HG03558 (cell line): ENCODE results near the gene FAM107B.

Source experiments
- ATAC-seq: cut with Tn5 transposase; IDR thresholded peaks from one replicate; pipeline ENCODE4 v1.9.1; 2021; ENCODE audit warnings: moderate number of reproducible peaks; ENCODE audit not compliant: unreplicated experiment; ENCODE audit errors: extremely low read depth

FAM107B gene

GRCh38 chr10:14524691-14525324 is 249.9 kb downstream of the FAM107B start:
- no peak for ATAC-seq

GRCh38 chr10:14523286-14523685 is 251.4 kb downstream of the FAM107B start:
- no peak for ATAC-seq

GRCh38 chr10:14519785-14520184 is 254.9 kb downstream of the FAM107B start:
- ATAC-seq = no peak

- ATAC-seq = no peak
Measured at GRCh38 chr10:14518149-14518548, 256.5 kb downstream of the FAM107B start.

- no peak for ATAC-seq
Measured at GRCh38 chr10:14513123-14513522, 261.6 kb downstream of the FAM107B start.

GRCh38 chr10:14510346-14510745 is 264.4 kb downstream of the FAM107B start:
- ATAC-seq = no peak

GRCh38 chr10:14508725-14509124 is 266.0 kb downstream of the FAM107B start:
- ATAC-seq = no peak

GRCh38 chr10:14507781-14508180 is 266.9 kb downstream of the FAM107B start:
- no peak for ATAC-seq

GRCh38 chr10:14507176-14507575 is 267.5 kb downstream of the FAM107B start:
- ATAC-seq = no peak

- ATAC-seq = no peak
Measured at GRCh38 chr10:14502431-14502830, 272.3 kb downstream of the FAM107B start.

- no peak for ATAC-seq
Measured at GRCh38 chr10:14500172-14500765, 274.4 kb downstream of the FAM107B start.

- no peak for ATAC-seq
Measured at GRCh38 chr10:14499601-14499904, 275.1 kb downstream of the FAM107B start.

- no peak for ATAC-seq
Measured at GRCh38 chr10:14498326-14498725, 276.4 kb downstream of the FAM107B start.

GRCh38 chr10:14491811-14492210 is 282.9 kb downstream of the FAM107B start:
- ATAC-seq = no peak

GRCh38 chr10:14489522-14490177 is 285.0 kb downstream of the FAM107B start:
- no peak for ATAC-seq

- no peak for ATAC-seq
Measured at GRCh38 chr10:14487488-14487883, 287.2 kb downstream of the FAM107B start.

GRCh38 chr10:14486777-14487487 is 287.8 kb downstream of the FAM107B start:
- ATAC-seq = no peak

- ATAC-seq = no peak
Measured at GRCh38 chr10:14485986-14486385, 288.7 kb downstream of the FAM107B start.

- no peak for ATAC-seq
Measured at GRCh38 chr10:14483417-14483816, 291.3 kb downstream of the FAM107B start.

- no peak for ATAC-seq
Measured at GRCh38 chr10:14481752-14482151, 292.9 kb downstream of the FAM107B start.

GRCh38 chr10:14481014-14481413 is 293.7 kb downstream of the FAM107B start:
- ATAC-seq = no peak
